IMR-90 (cell line): ENCODE measurements around the gene CRYZL1. TPM values are rescaled to one million over a fixed set of nuclear protein-coding genes. Genes with fewer than 3 reads are reported as not detected.

Experiments used
- ATAC-seq: fragments of 200-7000 bp; cut with Tn5 transposase; 2 replicates; pipeline ENCODE4 v1.9.1; 2020; ENCODE audit warnings: low read depth, mild to moderate bottlenecking, moderate library complexity
- BruUV-seq: library from RNA; stranded (reverse); fragments of 400-500 nt; replicated peaks from 2 replicates; lab custom pipeline; 2021; lab: Mats Ljungman, UMichigan
- CTCF ChIA-PET: fragments of 300-600 bp; formaldehyde crosslinking; extraction: SDS; loops from one replicate; lab custom pipeline; 2021; ENCODE audit warnings: antibody characterized with exemption; lab: Yijun Ruan, JAX
- POLR2A ChIA-PET: fragments of 300-600 bp; sonication (Branson Sonifier 250); formaldehyde crosslinking; loops from one replicate; lab custom pipeline; 2022; ENCODE audit warnings: antibody characterized with exemption; ENCODE audit not compliant: unreplicated experiment; lab: Charles Lee
- DNase-seq: peaks from one replicate; pipeline ENCODE4 v3.0.0; 2013
- H2AFZ ChIP-seq: replicated peaks from 2 replicates; pipeline ENCODE3; 2013; ENCODE audit warnings: low read length, mild to moderate bottlenecking; ENCODE audit not compliant: poor library complexity
- H2AK5ac ChIP-seq: 2 replicates; pipeline ENCODE4 v1.6.1; 2013; ENCODE audit warnings: low read depth, low read length, inconsistent platforms
- H2AK9ac ChIP-seq: replicated peaks from 2 replicates; pipeline ENCODE3; 2013; ENCODE audit warnings: mild to moderate bottlenecking, low read depth, low read length, moderate library complexity; ENCODE audit not compliant: poor library complexity
- H2BK120ac ChIP-seq: 2 replicates; pipeline ENCODE4 v1.6.1; 2013; ENCODE audit warnings: low read depth, low read length, inconsistent platforms
- H2BK15ac ChIP-seq: 3 replicates; pipeline ENCODE4 v1.6.1; 2013; ENCODE audit warnings: low read depth, low read length, inconsistent platforms
- H2BK20ac ChIP-seq: 2 replicates; pipeline ENCODE4 v1.6.1; 2013; ENCODE audit warnings: low read depth, mild to moderate bottlenecking, inconsistent platforms, low read length, moderate library complexity
- H2BK5ac ChIP-seq: 2 replicates; pipeline ENCODE4 v1.6.1; 2013; ENCODE audit warnings: mild to moderate bottlenecking, low read depth, low read length, inconsistent platforms; ENCODE audit not compliant: poor library complexity, severe bottlenecking
- H3K14ac ChIP-seq: replicated peaks from 2 replicates; pipeline ENCODE4 v1.6.1; 2013; ENCODE audit warnings: low read depth, low read length, inconsistent platforms
- H3K18ac ChIP-seq: 2 replicates; pipeline ENCODE4 v1.6.1; 2013; ENCODE audit warnings: low read depth, low read length, control low read depth
- H3K23ac ChIP-seq: 2 replicates; pipeline ENCODE4 v1.6.1; 2013; ENCODE audit warnings: low read depth, low read length, inconsistent platforms
- H3K27ac ChIP-seq: 2 replicates; pipeline ENCODE4 v1.5.1; 2013; ENCODE audit warnings: mild to moderate bottlenecking, control low read depth, low read length; ENCODE audit not compliant: insufficient read depth
- H3K27me3 ChIP-seq: 2 replicates; pipeline ENCODE4 v1.6.1; 2013; ENCODE audit warnings: low read length; ENCODE audit not compliant: control insufficient read depth, insufficient read depth
- H3K36me3 ChIP-seq: 2 replicates; pipeline ENCODE4 v1.6.1; 2013; ENCODE audit warnings: low read length, mixed read lengths; ENCODE audit not compliant: control insufficient read depth, insufficient read depth
- H3K4ac ChIP-seq: 2 replicates; pipeline ENCODE4 v1.6.1; 2013; ENCODE audit warnings: low read depth, low read length, inconsistent platforms
- H3K4me1 ChIP-seq: 2 replicates; pipeline ENCODE4 v1.6.1; 2013; ENCODE audit warnings: low read length, mixed read lengths; ENCODE audit not compliant: control insufficient read depth, insufficient read depth
- H3K4me2 ChIP-seq: 2 replicates; pipeline ENCODE4 v1.6.1; 2013; ENCODE audit warnings: low read depth, mild to moderate bottlenecking, control low read depth, low read length, moderate library complexity
- H3K4me3 ChIP-seq: 2 replicates; pipeline ENCODE4 v1.5.1; 2013; ENCODE audit warnings: low read depth, mild to moderate bottlenecking, control low read depth, low read length, moderate library complexity; ENCODE audit not compliant: insufficient read depth
- H3K56ac ChIP-seq: 2 replicates; pipeline ENCODE4 v1.6.1; 2013; ENCODE audit warnings: low read length, inconsistent platforms; ENCODE audit not compliant: insufficient read depth; ENCODE audit errors: extremely low read depth
- H3K79me1 ChIP-seq, 2 experiments: 2 replicates each; pipeline ENCODE4 v1.6.1; 2013; ENCODE audit warnings: low read length in 2 of 2, inconsistent platforms in 1 of 2, low read depth in 1 of 2
- H3K9ac ChIP-seq: 2 replicates; pipeline ENCODE4 v1.6.1; 2013; ENCODE audit warnings: low read depth, low read length, control low read depth
- H3K9me1 ChIP-seq: 2 replicates; pipeline ENCODE4 v1.6.1; 2013; ENCODE audit warnings: low read length, inconsistent platforms; ENCODE audit not compliant: insufficient read depth
- H3K9me3 ChIP-seq: 2 replicates; pipeline ENCODE4 v1.6.1; 2013; ENCODE audit warnings: low read length; ENCODE audit not compliant: control insufficient read depth, insufficient read depth
- H4K20me1 ChIP-seq: 2 replicates; pipeline ENCODE4 v1.6.1; 2013; ENCODE audit warnings: low read length, inconsistent platforms; ENCODE audit not compliant: insufficient read depth
- H4K5ac ChIP-seq: 2 replicates; pipeline ENCODE4 v1.6.1; 2013; ENCODE audit warnings: mild to moderate bottlenecking, low read depth, low read length, control low read depth
- H4K8ac ChIP-seq, 2 experiments: 2 replicates each; pipeline ENCODE4 v1.6.1; 2013; ENCODE audit warnings: low read depth in 2 of 2, low read length in 2 of 2, control low read depth in 1 of 2, inconsistent platforms in 1 of 2
- H4K91ac ChIP-seq: 2 replicates; pipeline ENCODE4 v1.6.1; 2013; ENCODE audit warnings: low read depth, low read length, inconsistent platforms; ENCODE audit not compliant: insufficient read depth
- CHD1 ChIP-seq: IDR thresholded peaks from 2 replicates; pipeline ENCODE4 v1.6.1; 2012; ENCODE audit warnings: low read depth, low read length, improper control_type of control experiment
- FOS ChIP-seq: fragments of 150-350 bp; IDR thresholded peaks from 2 replicates; pipeline ENCODE4 v1.6.1; 2016; ENCODE audit warnings: low read depth, low read length
- MXI1 ChIP-seq: IDR thresholded peaks from 2 replicates; pipeline ENCODE4 v1.6.1; 2012; ENCODE audit warnings: low read depth, mild to moderate bottlenecking, low read length, moderate library complexity, borderline replicate concordance
- POLR2A ChIP-seq: IDR thresholded peaks from 2 replicates; pipeline ENCODE4 v1.6.1; 2012; ENCODE audit warnings: mild to moderate bottlenecking, low read depth, low read length
- RAD21 ChIP-seq: IDR thresholded peaks from 2 replicates; pipeline ENCODE4 v1.6.1; 2012; ENCODE audit warnings: low read length, improper control_type of control experiment
- RCOR1 ChIP-seq: IDR thresholded peaks from 2 replicates; pipeline ENCODE4 v1.6.1; 2012; ENCODE audit warnings: mild to moderate bottlenecking, low read length, improper control_type of control experiment; ENCODE audit not compliant: insufficient replicate concordance
- RFX5 ChIP-seq: IDR thresholded peaks from 2 replicates; pipeline ENCODE4 v1.8.0; 2012; ENCODE audit warnings: low read depth, mild to moderate bottlenecking, low read length, moderate library complexity
- SMC3 ChIP-seq: fragments of 150-350 bp; IDR thresholded peaks from 2 replicates; pipeline ENCODE4 v1.6.1; 2016; ENCODE audit warnings: low read depth, mild to moderate bottlenecking, antibody characterized with exemption, low read length, moderate library complexity
- WGBS, 2 experiments: methylation state at CpG; one replicate each; pipeline versions ENCODE4 v1.1.5 to v1.1.7; 2013; ENCODE audit warnings: missing lambda C conversion rate in 2 of 2; ENCODE audit not compliant: insufficient read length in 1 of 2; ENCODE audit errors: extremely low coverage in 2 of 2; 5-methylcytosine and 5-hydroxymethylcytosine counted together
- dilution Hi-C: fragments of 300-500 bp; cut with HindIII; formaldehyde crosslinking; loops from one replicate; pipeline ENCODE4 v1.14.3; 2018; ENCODE audit warnings: low sequenced_read_pairs; ENCODE audit not compliant: unreplicated experiment
- in situ Hi-C: fragments of 300-500 bp; cut with MboI; formaldehyde crosslinking; loops from 3 replicates; pipeline ENCODE4 v1.14.3; 2019; ENCODE audit warnings: low sequenced_read_pairs, inconsistent platforms, mixed read lengths
- intact Hi-C: fragments of 100-400 bp; cut with micrococcal nuclease; formaldehyde crosslinking; loops from 2 replicates; pipeline ENCODE4 v1.10.0; 2022
- polyA plus RNA-seq, 3 experiments: library from polyadenylated mRNA; depleted of rRNA; stranded (reverse); fragments of >200 nt; gene quantifications; 2 replicates each; pipeline ENCODE4 v1.2.3, GENCODE V29; 2012; ENCODE audit warnings: low replicate concordance in 1 of 3
- total RNA-seq: library from RNA; depleted of rRNA; stranded (reverse); fragments of >200 nt; gene quantifications from 2 replicates; pipeline ENCODE4 v1.2.3, GENCODE V29; 2012
- TF ChIP-seq, protein P1 (sequence below): conservative IDR thresholded peaks from 2 replicates; pipeline ENCODE4 v1.5.1; 2012; ENCODE audit warnings: mild to moderate bottlenecking, low read depth, low read length, improper control_type of control experiment
- TF ChIP-seq, protein P2 (sequence below): fragments of 150-350 bp; IDR thresholded peaks from 2 replicates; pipeline ENCODE4 v1.6.1; 2017; ENCODE audit warnings: mild to moderate bottlenecking, antibody characterized with exemption, low read length, low read depth

The CRYZL1 gene
- total and polyA plus RNA-seq, 2 of the 4 experiments (the other 2 are of a cell fraction), result 19.9 to 28.5 TPM

GRCh38 chr21:33611006-33611744, 30.4 kb downstream of the CRYZL1 start:
- peaks cover 2% of the 10 kb centered on the region; the same call in 1 of the 2 replicates for H3K9me1 ChIP-seq
- intact Hi-C loops, result no loop called here
- H3K18ac ChIP-seq, result no peak overlapping the region
- H3K4me3 ChIP-seq, result no peak overlapping the region
- H3K4me1 ChIP-seq, result no peaks in the 10 kb centered on the region
- H3K27ac ChIP-seq, result no peak overlapping the region
- H4K91ac ChIP-seq, result no peak overlapping the region
- H2BK120ac ChIP-seq, result no peak overlapping the region
- no peak for TF ChIP-seq SMC3
- TF ChIP-seq, protein P1, sequence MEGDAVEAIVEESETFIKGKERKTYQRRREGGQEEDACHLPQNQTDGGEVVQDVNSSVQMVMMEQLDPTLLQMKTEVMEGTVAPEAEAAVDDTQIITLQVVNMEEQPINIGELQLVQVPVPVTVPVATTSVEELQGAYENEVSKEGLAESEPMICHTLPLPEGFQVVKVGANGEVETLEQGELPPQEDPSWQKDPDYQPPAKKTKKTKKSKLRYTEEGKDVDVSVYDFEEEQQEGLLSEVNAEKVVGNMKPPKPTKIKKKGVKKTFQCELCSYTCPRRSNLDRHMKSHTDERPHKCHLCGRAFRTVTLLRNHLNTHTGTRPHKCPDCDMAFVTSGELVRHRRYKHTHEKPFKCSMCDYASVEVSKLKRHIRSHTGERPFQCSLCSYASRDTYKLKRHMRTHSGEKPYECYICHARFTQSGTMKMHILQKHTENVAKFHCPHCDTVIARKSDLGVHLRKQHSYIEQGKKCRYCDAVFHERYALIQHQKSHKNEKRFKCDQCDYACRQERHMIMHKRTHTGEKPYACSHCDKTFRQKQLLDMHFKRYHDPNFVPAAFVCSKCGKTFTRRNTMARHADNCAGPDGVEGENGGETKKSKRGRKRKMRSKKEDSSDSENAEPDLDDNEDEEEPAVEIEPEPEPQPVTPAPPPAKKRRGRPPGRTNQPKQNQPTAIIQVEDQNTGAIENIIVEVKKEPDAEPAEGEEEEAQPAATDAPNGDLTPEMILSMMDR, result no peak
- no peak for TF ChIP-seq RAD21
- no peak for TF ChIP-seq RCOR1
- TF ChIP-seq RFX5, result no peak
- no peak for TF ChIP-seq CHD1
- no peak for TF ChIP-seq FOS
- TF ChIP-seq, protein P2, sequence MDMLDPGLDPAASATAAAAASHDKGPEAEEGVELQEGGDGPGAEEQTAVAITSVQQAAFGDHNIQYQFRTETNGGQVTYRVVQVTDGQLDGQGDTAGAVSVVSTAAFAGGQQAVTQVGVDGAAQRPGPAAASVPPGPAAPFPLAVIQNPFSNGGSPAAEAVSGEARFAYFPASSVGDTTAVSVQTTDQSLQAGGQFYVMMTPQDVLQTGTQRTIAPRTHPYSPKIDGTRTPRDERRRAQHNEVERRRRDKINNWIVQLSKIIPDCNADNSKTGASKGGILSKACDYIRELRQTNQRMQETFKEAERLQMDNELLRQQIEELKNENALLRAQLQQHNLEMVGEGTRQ, result no peak
- no peak for TF ChIP-seq POLR2A
- no peak for TF ChIP-seq MXI1
- in situ Hi-C loops, result no loop called here
- H3K4ac ChIP-seq, result no peak overlapping the region
- H3K56ac ChIP-seq, result no peak overlapping the region
- dilution Hi-C loops, result no loop called here
- H3K4me2 ChIP-seq, result no peak overlapping the region
- ChIA-PET POLR2A (no interaction called here), CTCF (interaction anchor here (0.7 kb wide), 1 partner anchor 223 kb away, joined by 3 read pairs; no protein-coding TSS in a partner anchor)
- no peak overlapping the region for H3K14ac ChIP-seq
- H3K79me1 ChIP-seq, result no peaks in the 10 kb centered on the region
- H3K27me3 ChIP-seq, result no peaks in the 10 kb centered on the region
- no peak overlapping the region for H4K5ac ChIP-seq
- WGBS, 2 experiments, result 80% methylated on average over 2 of the region's 7 CpGs; no CpG with 5 or more reads in 1 of the 2 experiments
- no peak for DNase-seq
- H2AFZ ChIP-seq, result no peak overlapping the region
- no peak overlapping the region for H3K23ac ChIP-seq
- H2BK5ac ChIP-seq, result no peak overlapping the region
- H4K8ac ChIP-seq, result no peak overlapping the region
- H3K36me3 ChIP-seq, result peaks cover 12% of the 10 kb centered on the region
- H3K9ac ChIP-seq, result no peak overlapping the region
- no peak overlapping the region for H2AK9ac ChIP-seq
- no TSS peak for BruUV-seq
- H2BK15ac ChIP-seq, result no peak overlapping the region
- H4K20me1 ChIP-seq, result no peaks in the 10 kb centered on the region
- no peak for ATAC-seq
- H3K9me3 ChIP-seq, result no peaks in the 10 kb centered on the region
- H2AK5ac ChIP-seq, result no peak overlapping the region
- H2BK20ac ChIP-seq, result no peak overlapping the region
